H1 (cell line): Measurements from ENCODE around the gene TUBGCP2. TPM values are rescaled to one million over a fixed set of nuclear protein-coding genes. Genes with fewer than 3 reads are reported as not detected.
A peak's percentile ranks its signal among the peaks of the same experiment; 100 is the strongest.

ENCODE experiments used
- CTCF ChIA-PET: fragments of 300-600 bp; sonication (Branson Sonifier 250); formaldehyde crosslinking; loops from one replicate; lab custom pipeline; 2021; ENCODE audit not compliant: partially characterized antibody; lab: Charles Lee
- POLR2A ChIA-PET: fragments of 300-600 bp; sonication (Branson Sonifier 250); formaldehyde crosslinking; loops from one replicate; lab custom pipeline; 2021; ENCODE audit warnings: inconsistent platforms; ENCODE audit not compliant: partially characterized antibody; lab: Charles Lee
- DNase-seq, 2 experiments: peaks; one replicate each; pipeline versions ENCODE4 v3.0.0 to v3.0.0-alpha.2; 2010 to 2022; ENCODE audit warnings: low spot score in 2 of 2, low read depth in 1 of 2, mixed read lengths in 1 of 2
- FAIRE-seq: peaks from 2 replicates; lab custom pipeline; 2011; peaks lifted over from hg19 to GRCh38; lab: Jason Lieb, UNC
- H2AFZ ChIP-seq: 2 replicates; pipeline ENCODE4 v1.8.1; 2012; ENCODE audit warnings: low read length, inconsistent platforms
- H2AK5ac ChIP-seq: 2 replicates; pipeline ENCODE4 v1.6.1; 2013; ENCODE audit warnings: low read depth, low read length
- H2BK120ac ChIP-seq: replicated peaks from 2 replicates; pipeline ENCODE3; 2013; ENCODE audit warnings: low read depth, low read length, inconsistent platforms
- H2BK12ac ChIP-seq: 2 replicates; pipeline ENCODE4 v1.6.1; 2013; ENCODE audit warnings: low read depth, low read length
- H2BK15ac ChIP-seq: 2 replicates; pipeline ENCODE4 v1.6.1; 2013; ENCODE audit warnings: low read length
- H2BK20ac ChIP-seq: 2 replicates; pipeline ENCODE4 v1.6.1; 2013; ENCODE audit warnings: low read length
- H2BK5ac ChIP-seq: 2 replicates; pipeline ENCODE4 v1.6.1; 2013; ENCODE audit warnings: low read depth, low read length
- H3K14ac ChIP-seq: 2 replicates; pipeline ENCODE4 v1.6.1; 2013; ENCODE audit warnings: inconsistent platforms; ENCODE audit not compliant: insufficient read length
- H3K18ac ChIP-seq: 2 replicates; pipeline ENCODE4 v1.6.1; 2013; ENCODE audit warnings: low read length; ENCODE audit errors: extremely low read depth
- H3K23ac ChIP-seq: 2 replicates; pipeline ENCODE4 v1.6.1; 2013; ENCODE audit warnings: inconsistent platforms; ENCODE audit not compliant: insufficient read length
- H3K23me2 ChIP-seq: 2 replicates; pipeline ENCODE4 v1.6.1; 2013; ENCODE audit warnings: low read depth, low read length
- H3K27ac ChIP-seq: 2 replicates; pipeline ENCODE4 v1.6.1; 2011; ENCODE audit warnings: low read depth, low read length, inconsistent platforms
- H3K27me3 ChIP-seq, 4 experiments: replicated peaks in 1 of 4; 1 replicate in 1 of 4; 2 replicates in 3 of 4; pipeline versions ENCODE4 v1.6.1 to v1.8.1; 2011 to 2013; ENCODE audit warnings: low read length in 3 of 4, mild to moderate bottlenecking in 3 of 4, inconsistent platforms in 2 of 4, mixed read lengths in 2 of 4, moderate library complexity in 1 of 4; ENCODE audit not compliant: control insufficient read depth in 3 of 4, insufficient read depth in 3 of 4; ENCODE audit errors: extremely low read depth in 1 of 4
- H3K36me3 ChIP-seq, 4 experiments: 2 replicates each; pipeline versions ENCODE4 v1.6.1 to v1.8.1; 2011 to 2013; ENCODE audit warnings: mild to moderate bottlenecking in 4 of 4, low read length in 3 of 4, moderate library complexity in 2 of 4, control low read depth in 1 of 4, inconsistent platforms in 1 of 4; ENCODE audit not compliant: insufficient read depth in 4 of 4, control insufficient read depth in 2 of 4
- H3K4ac ChIP-seq: replicated peaks from 2 replicates; pipeline ENCODE3; 2013; ENCODE audit warnings: low read length, low read depth, mixed read lengths, inconsistent platforms; ENCODE audit not compliant: insufficient read length
- H3K4me1 ChIP-seq, 4 experiments: replicated peaks in 1 of 4; 1 replicate in 1 of 4; 2 replicates in 3 of 4; pipeline versions ENCODE4 v1.6.1 to v1.8.1; 2011 to 2013; ENCODE audit warnings: low read length in 3 of 4, inconsistent platforms in 2 of 4, mixed read lengths in 1 of 4; ENCODE audit not compliant: insufficient read depth in 4 of 4, control insufficient read depth in 3 of 4
- H3K4me2 ChIP-seq, 2 experiments: 2 replicates each; pipeline versions ENCODE4 v1.6.1 to v1.8.1; 2011 to 2013; ENCODE audit warnings: low read depth in 2 of 2, low read length in 2 of 2, control low read depth in 1 of 2, inconsistent platforms in 1 of 2, mild to moderate bottlenecking in 1 of 2; ENCODE audit not compliant: insufficient read depth in 1 of 2
- H3K4me3 ChIP-seq, 4 experiments: fragments of 200-600, 300-600 bp in 1 of 4; sonication (generic), shearing (Covaris generic), sonication (Bioruptor Twin) in 1 of 4; 2 replicates each; pipeline versions ENCODE4 v1.5.1 to v1.8.1; 2011 to 2016; ENCODE audit warnings: low read length in 4 of 4, low read depth in 3 of 4, control low read depth in 2 of 4, inconsistent platforms in 2 of 4, mild to moderate bottlenecking in 2 of 4, mixed read lengths in 1 of 4, moderate library complexity in 1 of 4; ENCODE audit not compliant: insufficient read depth in 2 of 4; ENCODE audit errors: extremely low read depth in 1 of 4
- H3K56ac ChIP-seq: replicated peaks from 2 replicates; pipeline ENCODE3; 2013; ENCODE audit warnings: low read depth, mild to moderate bottlenecking, mixed read lengths, low read length, inconsistent platforms; ENCODE audit not compliant: insufficient read length
- H3K79me1 ChIP-seq: 2 replicates; pipeline ENCODE4 v1.6.1; 2013; ENCODE audit warnings: low read depth, low read length, control low read depth
- H3K79me2 ChIP-seq, 2 experiments: 2 replicates each; pipeline versions ENCODE4 v1.6.1 to v1.8.1; 2012 to 2013; ENCODE audit warnings: low read length in 2 of 2, mild to moderate bottlenecking in 2 of 2, inconsistent platforms in 1 of 2; ENCODE audit not compliant: insufficient read depth in 2 of 2, control insufficient read depth in 1 of 2
- H3K9ac ChIP-seq, 4 experiments: replicated peaks in 1 of 4; 1 replicate in 1 of 4; 2 replicates in 3 of 4; pipeline versions ENCODE4 v1.6.1 to v1.8.1; 2011 to 2013; ENCODE audit warnings: low read depth in 3 of 4, low read length in 3 of 4, control low read depth in 2 of 4, mild to moderate bottlenecking in 2 of 4, moderate library complexity in 2 of 4, inconsistent platforms in 1 of 4; ENCODE audit errors: extremely low read depth in 1 of 4
- H3K9me3 ChIP-seq, 2 experiments: 2 replicates each; pipeline versions ENCODE4 v1.6.1 to v1.8.1; 2012 to 2013; ENCODE audit warnings: mild to moderate bottlenecking in 2 of 2, moderate library complexity in 2 of 2, control low read depth in 1 of 2, inconsistent platforms in 1 of 2, low read depth in 1 of 2, low read length in 1 of 2, mixed read lengths in 1 of 2; ENCODE audit not compliant: insufficient read depth in 2 of 2
- H4K20me1 ChIP-seq, 2 experiments: replicated peaks in 1 of 2; 2 replicates each; pipeline versions ENCODE3 to v1.8.1; 2011 to 2013; ENCODE audit warnings: inconsistent platforms in 2 of 2, low read length in 2 of 2, mild to moderate bottlenecking in 1 of 2; ENCODE audit not compliant: insufficient read depth in 2 of 2, control insufficient read depth in 1 of 2
- H4K5ac ChIP-seq: 2 replicates; pipeline ENCODE4 v1.6.1; 2013; ENCODE audit warnings: low read length, low read depth, mixed read lengths, inconsistent platforms; ENCODE audit not compliant: insufficient read length
- H4K8ac ChIP-seq: 2 replicates; pipeline ENCODE4 v1.8.0; 2013; ENCODE audit warnings: mild to moderate bottlenecking, moderate library complexity, low read length, inconsistent platforms; ENCODE audit not compliant: insufficient read depth; ENCODE audit errors: extremely low read depth
- H4K91ac ChIP-seq: replicated peaks from 2 replicates; pipeline ENCODE3; 2013; ENCODE audit warnings: low read length, mixed read lengths, inconsistent platforms; ENCODE audit not compliant: insufficient read length
- SIX5 ChIP-seq: IDR thresholded peaks from 2 replicates; pipeline ENCODE4 v1.6.1; 2011; ENCODE audit warnings: mild to moderate bottlenecking, low read depth, low read length
- TCF12 ChIP-seq: IDR thresholded peaks from 2 replicates; pipeline ENCODE4 v1.6.1; 2011; ENCODE audit warnings: low read depth, mild to moderate bottlenecking, low read length
- WGBS, 2 experiments: shearing (Covaris generic) in 1 of 2; methylation state at CpG; one replicate each; pipeline versions ENCODE4 v1.1.6 to v1.1.7; 2013 to 2015; ENCODE audit warnings: low lambda C conversion rate in 2 of 2, mixed read lengths in 2 of 2, inconsistent platforms in 1 of 2, low coverage in 1 of 2, missing lambda C conversion rate in 1 of 2; ENCODE audit not compliant: insufficient replicate concordance in 2 of 2, insufficient coverage in 1 of 2, insufficient read length in 1 of 2; ENCODE audit errors: extremely low coverage in 1 of 2, missing lambda C conversion rate in 1 of 2; 5-methylcytosine and 5-hydroxymethylcytosine counted together
- polyA plus RNA-seq, 7 experiments: library from polyadenylated mRNA; depleted of rRNA in 3 of 7; stranded (reverse) in 5 of 7; unstranded in 2 of 7; fragments of >200 nt in 5 of 7; fragments of 200-250 nt in 2 of 7; gene quantifications; 1 replicate in 5 of 7; 2 replicates in 1 of 7; 4 replicates in 1 of 7; pipeline versions ENCODE4 v1.2.1 to v1.2.3, GENCODE V29; 2011 to 2013; ENCODE audit warnings: missing spikeins in 2 of 7, mixed read lengths in 2 of 7
- total RNA-seq: library from RNA; stranded (reverse); fragmentation: NEBNext Ultra II Directional; extraction: Animal tissue kit (Norgen Biotek cat#: 25700); gene quantifications from 2 replicates; pipeline ENCODE4 v1.2.1, GENCODE V29; 2021
- TF ChIP-seq, protein P1 (sequence below): IDR thresholded peaks from 2 replicates; pipeline ENCODE4 v1.6.1; 2011; ENCODE audit warnings: low read depth, mild to moderate bottlenecking, low read length; ENCODE audit not compliant: insufficient read depth
- TF ChIP-seq, protein P2 (sequence below): IDR thresholded peaks from 2 replicates; pipeline ENCODE4 v1.6.1; 2012; ENCODE audit warnings: inconsistent platforms

Gene TUBGCP2
- total and polyA plus RNA-seq, 2 of the 8 experiments (the other 6 are each of a cell fraction or from before 2014, with no cell fraction given): 34.9 to 51.9 TPM

DNA sequence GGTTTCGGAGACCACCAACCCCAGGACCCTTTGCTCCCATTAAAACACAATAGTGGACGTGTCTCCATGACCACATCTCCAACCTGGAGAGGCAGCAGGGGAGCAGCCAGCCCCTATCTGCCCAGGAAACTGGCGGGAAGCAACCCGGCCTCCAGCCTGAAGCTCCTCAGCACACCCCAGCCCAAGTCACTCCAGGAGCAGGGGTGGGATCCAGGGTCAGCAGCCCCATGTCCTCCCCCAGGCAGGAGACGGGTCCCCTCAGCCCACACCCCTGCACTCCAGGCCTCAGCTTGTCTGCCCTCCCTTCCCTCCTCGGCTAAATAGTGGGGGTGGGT is 32.6 kb downstream of the TUBGCP2 start:
- Histone ChIP-seq H4K20me1 (peaks cover 0 to 4% of the 10 kb centered on the region in 2 experiments), H2BK15ac (peak overlapping the region; percentile 81; the same call in 1 of the 2 replicates), H3K23ac (no peak overlapping the region), H3K4ac (no peak overlapping the region), H3K9me3 (no peaks in the 10 kb centered on the region), H2BK120ac (no peak overlapping the region), H3K4me1 (peaks cover 0 to 13% (median 7%) of the 10 kb centered on the region in 4 experiments; a peak in 5 of 7 replicates), H2AK5ac (no peak overlapping the region), H3K4me2 (peak overlapping the region; percentile 58 to 85), H3K9ac (no peak overlapping the region), H3K23me2 (peaks cover 5% of the 10 kb centered on the region; the same call in 1 of the 2 replicates), H2BK5ac (no peak overlapping the region), H3K79me2 (no peaks in the 10 kb centered on the region), H2BK12ac (no peak overlapping the region), H3K56ac (no peak overlapping the region), H3K79me1 (no peaks in the 10 kb centered on the region), H3K4me3 (peak overlapping the region in 2 of 4 experiments; percentile 26 to 60; a peak in 4 of 8 replicates), H3K27ac (no peak overlapping the region), H4K91ac (no peak overlapping the region), H4K5ac (no peak overlapping the region), H3K14ac (no peak overlapping the region), H3K27me3 (peaks cover 0 to 7% (median 4%) of the 10 kb centered on the region in 4 experiments; a peak in 6 of 7 replicates), H2AFZ (no peak overlapping the region), H3K18ac (no peak overlapping the region), H3K36me3 (peaks cover 0 to 7% (median 3%) of the 10 kb centered on the region in 4 experiments; a peak in 3 of 8 replicates), H4K8ac (no peak overlapping the region), H2BK20ac (0 out of 2 replicates have a peak overlapping the region, but pooled peaks have one; percentile 61)
- DNase-seq (no peak), FAIRE-seq (no peak)
- 71% methylated on average over 6 of the region's 6 CpGs; no CpG with 5 or more reads in 1 of the 2 experiments for WGBS, 2 experiments
- no peak for TF ChIP-seq TCF12
- TF ChIP-seq, protein P1, sequence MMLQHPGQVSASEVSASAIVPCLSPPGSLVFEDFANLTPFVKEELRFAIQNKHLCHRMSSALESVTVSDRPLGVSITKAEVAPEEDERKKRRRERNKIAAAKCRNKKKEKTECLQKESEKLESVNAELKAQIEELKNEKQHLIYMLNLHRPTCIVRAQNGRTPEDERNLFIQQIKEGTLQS: no peak
- TF ChIP-seq SIX5: no peak
- TF ChIP-seq, protein P2, sequence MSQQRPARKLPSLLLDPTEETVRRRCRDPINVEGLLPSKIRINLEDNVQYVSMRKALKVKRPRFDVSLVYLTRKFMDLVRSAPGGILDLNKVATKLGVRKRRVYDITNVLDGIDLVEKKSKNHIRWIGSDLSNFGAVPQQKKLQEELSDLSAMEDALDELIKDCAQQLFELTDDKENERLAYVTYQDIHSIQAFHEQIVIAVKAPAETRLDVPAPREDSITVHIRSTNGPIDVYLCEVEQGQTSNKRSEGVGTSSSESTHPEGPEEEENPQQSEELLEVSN: peak; percentile 24; the same call in 1 of the 2 replicates
- CTCF ChIA-PET: interaction anchor here (0.7 to 2.1 kb wide), 7 partner anchors 9 to 229 kb away, joined by 3 to 10 read pairs (median 4); no protein-coding TSS in a partner anchor
- POLR2A ChIA-PET: interaction anchor here (1.0 to 2.4 kb wide), 5 partner anchors 9 to 50 kb away, joined by 3 to 11 read pairs (median 7); no protein-coding TSS in a partner anchor
